ENCODE results near the gene GPR146. TPM values are rescaled to one million over a fixed set of nuclear protein-coding genes. Genes with fewer than 3 reads are reported as not detected.

Gene GPR146
- total and polyA plus RNA-seq, 2 of the 13 experiments (the other 11 are each of a cell fraction or from before 2014, with no cell fraction given), result 2.0 to 15.9 TPM

- TF ChIP-seq ZNF530 (CRISPR knock-in tag; IDR thresholded peaks at IDR 0.05; ENCODE audit: low read depth) (no peak), ZSCAN29 (CRISPR knock-in tag; conservative IDR thresholded peaks at IDR 0.05) (no peak), PCBP2 (optimal IDR thresholded peaks at IDR 0.05; ENCODE audit: low read depth, low read length, poor library complexity, severe bottlenecking) (no peak), AGO1 (IDR thresholded peaks at IDR 0.05; ENCODE audit: low read depth, low read length, poor library complexity, severe bottlenecking) (no peak), LCORL (IDR thresholded peaks at IDR 0.05) (no peak), LCORL (CRISPR knock-in tag; IDR thresholded peaks at IDR 0.05) (no peak), TMF1 (CRISPR knock-in tag; IDR thresholded peaks at IDR 0.05; ENCODE audit: low read depth) (no peak), RXRA (CRISPR knock-in tag; IDR thresholded peaks at IDR 0.05) (peak; percentile 35; the same call in 1 of the 2 replicates), SMC3 (IDR thresholded peaks at IDR 0.05; ENCODE audit: low read length) (no peak), ETV6 (CRISPR knock-in tag; conservative IDR thresholded peaks at IDR 0.05) (no peak), POGZ (CRISPR knock-in tag; IDR thresholded peaks at IDR 0.05) (0 out of 2 replicates have a peak, but pooled peaks have one; percentile 17), ZBTB25 (CRISPR knock-in tag; IDR thresholded peaks at IDR 0.05) (no peak), YEATS2 (CRISPR knock-in tag; IDR thresholded peaks at IDR 0.05; ENCODE audit: borderline replicate concordance) (0 out of 2 replicates have a peak, but pooled peaks have one; percentile 27), ZNF296 (CRISPR knock-in tag; conservative IDR thresholded peaks at IDR 0.05) (no peak), KDM5B (CRISPR knock-in tag; IDR thresholded peaks at IDR 0.05; ENCODE audit: borderline replicate concordance) (peak; percentile 44; the same call in 1 of the 2 replicates), KLF9 (CRISPR knock-in tag; IDR thresholded peaks at IDR 0.05; ENCODE audit: low read depth) (no peak), SRSF1 (optimal IDR thresholded peaks at IDR 0.05; ENCODE audit: low read depth, low read length) (no peak), ZNF44 (CRISPR knock-in tag; IDR thresholded peaks at IDR 0.05) (no peak), ZNF431 (CRISPR knock-in tag; IDR thresholded peaks at IDR 0.05; ENCODE audit: borderline replicate concordance, low read depth) (no peak), ZNF629 (CRISPR knock-in tag; conservative IDR thresholded peaks at IDR 0.05) (no peak), DDIT3 (CRISPR knock-in tag; IDR thresholded peaks at IDR 0.05) (no peak), HDAC2 (CRISPR knock-in tag; IDR thresholded peaks at IDR 0.05) (0 out of 2 replicates have a peak, but pooled peaks have one; percentile 24), PCBP1 (IDR thresholded peaks at IDR 0.05; ENCODE audit: borderline replicate concordance, low read depth, low read length) (no peak), ATRX (CRISPR knock-in tag; IDR thresholded peaks at IDR 0.05; ENCODE audit: borderline replicate concordance) (no peak), ZNF335 (CRISPR knock-in tag; IDR thresholded peaks at IDR 0.05) (no peak), KLF16 (CRISPR knock-in tag; IDR thresholded peaks at IDR 0.05) (no peak), E2F2 (CRISPR knock-in tag; IDR thresholded peaks at IDR 0.05; ENCODE audit: borderline replicate concordance) (no peak), MXD4 (CRISPR knock-in tag; IDR thresholded peaks at IDR 0.05) (no peak), PAX8 (CRISPR knock-in tag; IDR thresholded peaks at IDR 0.05; ENCODE audit: borderline replicate concordance) (no peak), ELF4 (CRISPR knock-in tag; IDR thresholded peaks at IDR 0.05; ENCODE audit: borderline replicate concordance) (no peak), HNF4A (CRISPR knock-in tag; IDR thresholded peaks at IDR 0.05) (peak; percentile 64), ZNF589 (CRISPR knock-in tag; conservative IDR thresholded peaks at IDR 0.05) (no peak), BRD4 (CRISPR knock-in tag; IDR thresholded peaks at IDR 0.05) (no peak), RFX1 (IDR thresholded peaks at IDR 0.05) (no peak)
These were observed 34.6 kb downstream of the GPR146 start (continued) for GRCh38 chr7:1078985-1079384.

All from HepG2 (cell line).